Stimulated activated naive CD4-positive, alpha-beta T cell treated with Interleukin-2 at 50 U/mL for 16 hours (primary cell): ENCODE measurements around the gene APOL4.
"Not testable (repeated sequence)": the region's sequence is repeated elsewhere in the genome, so short reads cannot be mapped to it uniquely, and the experiment has no call there.

Experiments used
- DNase-seq: peaks from one replicate; lab custom pipeline; 2025; lab: John Stamatoyannopoulos, UW

The APOL4 gene

DNA sequence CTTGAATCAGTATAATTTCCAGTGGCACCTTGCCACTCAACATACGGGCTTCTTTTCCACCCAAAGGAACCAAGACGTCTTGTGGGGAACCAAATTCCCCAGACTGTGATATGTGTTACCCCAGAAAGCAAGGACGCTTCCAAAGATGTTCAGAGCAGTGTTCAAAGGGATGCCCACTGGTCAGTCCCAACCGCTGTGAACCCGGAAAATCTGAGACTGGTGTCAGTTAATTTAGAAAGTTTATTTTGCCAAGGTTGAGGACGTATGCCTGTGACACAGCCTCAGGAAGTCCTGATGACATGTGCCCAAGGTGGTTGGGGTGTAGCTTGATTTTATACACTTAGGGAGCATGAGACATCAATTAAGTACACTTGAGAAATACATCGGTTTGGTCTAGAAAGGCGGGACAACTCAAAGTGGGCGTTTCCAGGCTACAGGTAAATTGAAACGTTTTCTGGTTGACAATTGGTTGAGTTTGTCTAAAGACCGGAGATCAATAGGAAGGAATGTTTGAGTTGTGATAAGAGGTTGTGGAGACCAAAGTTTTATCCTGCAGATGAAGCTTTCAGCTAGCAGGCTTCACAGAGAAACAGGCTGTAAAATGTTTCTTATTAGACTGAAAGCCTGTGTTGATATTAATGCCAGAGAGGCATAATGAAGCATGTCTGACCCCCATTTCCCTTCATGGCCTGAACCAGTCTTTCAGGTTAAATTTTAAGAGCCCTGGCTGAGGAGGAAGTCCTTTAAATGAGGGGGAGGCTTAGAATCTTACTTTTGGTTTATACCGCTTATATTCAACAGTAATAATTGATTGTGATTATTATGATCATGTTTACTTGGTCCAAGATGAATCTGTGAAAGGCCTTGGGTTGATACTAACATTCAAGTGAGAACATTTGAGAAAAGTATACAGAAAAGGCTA is 47.8 kb downstream of the APOL4 start:
- DNase-seq: no peak

DNA sequence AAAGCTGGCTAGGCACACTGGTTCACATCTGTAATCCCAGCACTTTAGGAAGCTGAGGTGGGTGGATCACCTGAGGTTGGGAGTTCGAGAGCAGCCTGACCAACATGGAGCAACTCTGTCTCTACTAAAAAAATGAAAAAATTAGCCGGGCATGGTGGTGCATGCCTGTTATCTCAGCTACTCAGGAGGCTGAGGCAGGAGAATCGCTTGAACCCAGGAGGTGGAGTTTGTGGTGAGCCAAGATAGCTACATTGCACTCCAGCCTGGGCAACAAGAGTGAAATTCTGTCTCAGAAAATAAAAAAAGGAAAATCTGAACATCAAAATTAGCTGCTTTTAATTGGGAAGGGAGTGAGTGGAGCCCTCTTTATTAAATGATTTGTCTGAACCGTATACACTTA is 48.8 kb downstream of the APOL4 start:
- DNase-seq: not testable (repeated sequence)

DNA sequence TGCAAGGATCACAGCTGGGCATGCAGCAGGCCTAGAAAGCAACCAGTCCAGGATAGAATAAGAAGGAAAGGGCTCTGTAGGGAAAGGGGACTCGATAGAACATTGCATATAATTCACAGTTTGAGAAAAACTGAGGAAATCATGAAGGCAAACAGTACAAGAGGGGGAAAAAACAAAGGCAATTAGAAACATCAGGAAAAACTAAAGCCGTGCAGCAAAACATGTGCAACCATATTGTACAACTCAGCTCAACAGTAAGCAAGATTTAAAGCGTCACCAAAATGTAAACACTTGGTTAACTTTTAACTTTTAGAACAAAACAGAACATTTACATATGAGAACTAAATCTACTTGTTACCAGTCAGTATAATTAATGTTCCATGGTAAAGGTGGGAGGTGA is 49.5 kb downstream of the APOL4 start:
- DNase-seq: no peak

DNA sequence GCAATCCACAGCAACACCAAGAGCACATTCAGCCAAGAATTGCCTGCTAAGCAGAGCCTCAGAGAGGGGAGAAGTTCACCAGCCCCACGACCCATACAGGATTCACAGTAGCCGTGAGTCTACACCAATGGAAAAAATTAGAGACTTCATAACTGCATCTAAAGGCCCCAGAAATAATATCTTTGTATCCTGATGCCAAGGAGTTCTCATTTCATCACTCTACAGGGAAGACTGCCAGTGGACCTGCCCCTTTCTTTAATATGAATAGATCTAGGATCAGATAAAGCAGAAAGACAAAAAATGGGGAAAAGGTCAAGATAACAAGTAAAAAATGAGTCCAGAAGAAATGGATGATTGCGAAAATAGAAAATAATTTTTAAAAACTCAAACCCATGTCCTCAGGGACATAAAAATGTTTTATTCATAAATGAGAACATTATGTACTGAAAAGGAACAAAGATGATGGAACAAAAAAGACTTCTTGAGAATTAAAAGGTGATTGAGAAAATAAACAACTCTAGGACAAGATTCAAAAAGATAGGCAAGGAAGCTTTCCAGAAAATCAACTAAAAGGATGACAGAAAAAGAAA is 50.5 kb downstream of the APOL4 start:
- no peak for DNase-seq

DNA sequence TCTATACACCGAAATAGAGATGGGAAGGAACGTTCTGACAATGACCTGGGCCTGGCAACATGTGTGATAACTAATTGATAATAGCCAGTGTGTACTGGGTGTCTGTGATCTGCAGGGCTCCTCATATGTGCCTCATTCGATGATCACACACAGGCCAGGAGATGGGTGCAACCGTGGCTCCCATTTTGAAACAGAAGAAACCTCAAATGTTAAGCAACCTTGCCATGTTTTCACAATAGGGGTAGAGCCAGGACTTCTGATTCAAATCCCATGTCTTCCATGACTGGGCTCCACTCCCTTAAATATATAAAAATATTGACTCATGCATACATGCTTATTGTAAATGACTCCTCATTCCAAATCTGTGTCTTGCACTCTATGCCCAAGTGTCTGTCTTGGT is 52.2 kb downstream of the APOL4 start:
- no peak for DNase-seq

DNA sequence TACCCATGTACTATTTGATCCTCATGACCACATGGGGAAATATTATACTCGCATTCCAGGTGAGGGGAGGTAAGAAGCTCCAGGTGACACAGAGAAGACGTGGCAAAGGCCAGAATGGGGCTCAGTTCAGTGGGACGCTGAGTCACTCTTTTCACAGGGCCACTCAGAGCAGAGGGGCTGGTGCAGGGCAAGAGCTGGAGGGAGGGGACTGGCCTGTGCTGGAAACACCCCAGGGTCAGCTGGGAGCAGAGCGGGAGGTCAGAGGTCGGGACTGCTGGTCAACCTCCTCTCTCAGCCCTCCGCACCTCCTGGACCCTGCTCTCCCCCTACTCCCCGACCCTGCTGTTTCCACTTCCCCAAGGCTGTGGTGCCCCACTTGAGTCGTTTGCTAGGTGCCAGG is 53.2 kb downstream of the APOL4 start:
- DNase-seq: no peak

DNA sequence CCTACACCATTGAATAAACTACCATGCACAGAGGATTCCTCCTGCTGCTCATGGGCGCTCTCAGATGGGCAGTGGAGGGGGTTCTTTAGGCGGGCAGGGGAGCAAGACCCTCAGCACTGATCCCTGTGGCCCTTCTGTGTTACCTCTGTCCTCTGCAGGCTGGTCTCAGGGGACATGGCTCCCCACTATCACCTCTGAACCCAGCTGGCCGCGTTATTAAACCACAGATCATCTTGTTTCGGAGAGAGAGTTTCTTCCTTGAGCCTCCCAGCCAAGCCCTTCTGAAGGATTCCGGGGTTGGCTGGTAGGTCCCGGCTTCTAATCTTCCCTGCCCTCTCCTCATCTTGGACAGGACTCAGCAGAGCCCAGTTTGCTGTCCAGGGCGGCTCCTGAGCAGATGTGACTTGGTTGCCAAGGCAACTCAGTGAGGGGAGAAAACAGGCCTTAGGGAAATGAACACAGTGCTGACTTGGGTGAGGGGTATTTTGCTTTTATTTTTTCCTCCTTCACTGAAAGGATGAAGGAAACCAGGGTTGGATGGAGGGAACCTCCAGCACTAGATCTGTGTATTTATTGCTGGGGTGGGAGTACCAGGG is 54.3 kb downstream of the APOL4 start:
- no peak for DNase-seq

DNA sequence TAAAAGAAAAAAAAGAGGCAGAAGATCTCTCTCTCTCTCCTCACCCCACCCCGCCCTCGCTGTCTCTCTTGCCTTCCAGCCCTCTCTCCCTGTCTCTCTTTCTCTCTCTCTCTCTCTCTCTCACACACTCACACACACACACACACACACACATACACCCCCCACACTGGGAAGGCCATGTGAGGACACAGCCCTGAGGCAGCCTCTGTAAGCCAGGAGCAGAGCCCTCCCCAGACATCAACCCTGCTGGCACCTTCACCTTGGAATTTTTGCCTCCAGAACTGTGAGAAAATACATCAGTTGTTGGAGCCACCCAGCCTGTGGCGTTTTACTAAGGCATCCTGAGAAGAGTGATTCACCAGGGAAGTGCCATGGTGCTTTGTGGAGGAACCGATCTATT is 55.7 kb downstream of the APOL4 start:
- DNase-seq: no peak

DNA sequence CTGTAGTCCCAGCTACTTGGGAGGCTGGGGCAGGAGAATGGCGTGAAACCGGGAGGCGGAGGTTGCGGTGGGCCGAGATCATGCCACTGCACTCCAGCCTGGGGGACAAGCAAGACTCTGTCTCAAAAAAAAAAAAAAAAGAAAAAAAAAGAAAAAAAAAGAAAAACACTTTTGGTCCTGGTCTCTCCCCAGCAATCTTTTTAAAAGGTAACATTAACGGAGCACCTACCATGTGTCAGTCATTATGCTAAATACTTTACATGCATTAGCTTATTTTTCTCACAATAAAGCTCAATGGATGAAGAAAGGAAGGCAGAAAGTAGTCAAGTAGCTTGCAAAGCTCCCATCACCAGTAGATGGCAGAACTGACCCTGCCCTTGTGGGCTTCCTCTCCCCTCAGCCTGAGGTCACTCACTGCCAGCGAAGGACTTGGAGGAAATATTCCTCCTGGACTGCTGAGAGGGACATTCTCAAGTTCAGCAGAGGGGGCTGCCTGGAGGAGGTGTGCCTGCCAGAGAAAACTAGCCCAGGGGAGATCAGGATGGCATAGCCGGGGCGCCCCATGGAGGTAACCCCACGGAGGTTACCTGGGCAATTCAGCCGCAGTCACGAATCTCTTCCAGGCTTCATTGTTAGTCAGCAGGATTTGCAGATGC is 56.6 kb downstream of the APOL4 start:
- no peak for DNase-seq

DNA sequence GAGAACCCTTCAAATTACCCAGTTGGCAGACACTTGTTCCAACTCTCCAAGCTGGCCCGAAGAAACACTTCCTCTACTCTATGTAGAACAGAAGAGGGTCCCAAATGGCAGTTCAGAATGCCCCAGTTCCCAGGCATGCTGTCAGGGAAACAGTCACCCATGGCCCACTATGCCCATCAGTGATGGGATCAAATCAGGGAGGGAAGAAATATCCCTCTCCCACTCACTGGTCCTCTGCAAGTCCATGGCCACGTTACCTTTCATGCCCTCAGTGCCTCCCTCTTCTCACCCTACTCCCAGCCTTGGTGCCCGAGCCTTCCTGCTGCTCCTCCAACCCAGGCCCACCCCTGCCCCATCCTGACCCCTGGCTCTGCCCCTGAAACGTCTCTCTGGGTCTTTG is 57.7 kb downstream of the APOL4 start:
- DNase-seq: no peak

DNA sequence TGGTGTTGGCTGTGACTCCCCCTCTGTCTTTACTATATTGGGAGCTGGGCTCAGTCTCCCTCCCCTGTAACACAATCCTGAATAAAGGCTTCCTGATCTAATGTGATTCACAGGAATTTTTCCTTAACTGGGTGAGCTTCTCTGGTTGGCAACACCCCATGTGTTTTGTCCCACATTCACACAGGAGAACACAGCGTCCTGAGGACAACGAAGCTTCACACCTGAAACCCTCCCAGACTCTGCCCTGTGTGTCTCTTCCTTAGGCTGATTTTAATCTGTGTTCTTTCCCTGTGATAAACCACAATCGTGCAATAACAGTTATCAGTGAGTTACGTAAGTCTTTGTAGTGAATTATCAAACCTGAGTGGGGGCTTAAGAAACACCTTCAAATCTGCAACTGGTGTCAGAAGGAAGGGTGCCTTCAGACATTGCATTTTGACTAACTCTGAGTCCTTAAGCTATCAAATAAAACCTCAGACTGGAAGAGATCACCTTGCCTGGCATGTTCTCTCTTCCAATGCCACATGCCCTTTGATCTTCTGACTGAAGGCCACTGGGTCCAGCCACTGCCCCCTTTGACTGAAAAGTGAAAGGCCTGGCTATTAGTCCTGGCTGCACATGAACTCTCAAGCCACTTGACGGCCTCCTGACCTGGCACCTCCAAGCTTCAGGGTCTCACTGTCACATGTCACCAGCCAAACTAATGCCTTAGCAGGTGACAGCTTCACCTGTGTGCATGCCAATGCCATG is 58.4 kb downstream of the APOL4 start:
- no peak for DNase-seq

DNA sequence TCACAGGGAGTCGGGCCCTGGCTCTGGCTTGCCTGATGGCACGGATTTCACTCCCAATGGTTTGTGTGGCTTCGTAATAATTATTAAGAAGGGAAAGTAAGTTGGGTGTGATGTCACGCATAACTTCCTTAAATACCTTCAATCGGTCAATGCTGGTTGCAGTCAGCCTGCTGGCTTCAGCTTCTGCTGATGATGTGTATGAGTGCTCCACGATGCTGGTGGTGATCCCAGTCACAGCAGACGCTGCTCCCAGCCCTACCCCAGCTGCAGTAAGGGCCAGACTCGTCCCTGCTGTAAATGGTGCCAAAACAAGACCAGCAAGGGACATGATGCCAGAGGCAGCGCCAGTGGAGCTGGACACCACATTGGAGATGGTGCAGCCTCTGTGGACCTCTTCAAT is 60.1 kb downstream of the APOL4 start:
- DNase-seq: no peak
